GM12872 (cell line): Measurements from ENCODE around the gene FUCA2.

Experiments used
- TF ChIP-seq, protein P1 (sequence below): IDR thresholded peaks from 3 replicates; pipeline ENCODE4 v1.5.1; 2011; ENCODE audit warnings: low read depth, mild to moderate bottlenecking, low read length, moderate library complexity; ENCODE audit not compliant: insufficient read depth

The FUCA2 gene

DNA sequence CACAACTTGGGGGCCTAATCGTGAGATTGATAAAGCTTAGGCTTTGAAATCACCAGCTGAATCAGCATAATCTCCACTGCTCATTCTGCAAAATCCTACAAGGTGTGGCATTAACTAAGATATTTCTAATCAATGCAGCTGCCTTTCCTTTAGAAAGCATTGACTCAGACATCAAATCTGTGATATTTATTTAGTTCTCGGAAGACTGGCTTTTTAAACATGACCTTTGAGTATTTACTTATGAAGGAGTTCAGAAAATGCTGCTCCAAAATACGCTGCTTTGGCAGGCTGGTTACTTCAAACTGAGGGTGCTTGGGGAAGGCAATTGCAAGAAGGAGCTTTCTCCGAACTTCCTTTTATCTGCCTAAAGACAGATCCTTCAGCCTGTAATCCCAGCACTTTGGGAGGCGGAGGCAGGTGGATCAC is 23.7 kb upstream of the FUCA2 start:
- TF ChIP-seq, protein P1, sequence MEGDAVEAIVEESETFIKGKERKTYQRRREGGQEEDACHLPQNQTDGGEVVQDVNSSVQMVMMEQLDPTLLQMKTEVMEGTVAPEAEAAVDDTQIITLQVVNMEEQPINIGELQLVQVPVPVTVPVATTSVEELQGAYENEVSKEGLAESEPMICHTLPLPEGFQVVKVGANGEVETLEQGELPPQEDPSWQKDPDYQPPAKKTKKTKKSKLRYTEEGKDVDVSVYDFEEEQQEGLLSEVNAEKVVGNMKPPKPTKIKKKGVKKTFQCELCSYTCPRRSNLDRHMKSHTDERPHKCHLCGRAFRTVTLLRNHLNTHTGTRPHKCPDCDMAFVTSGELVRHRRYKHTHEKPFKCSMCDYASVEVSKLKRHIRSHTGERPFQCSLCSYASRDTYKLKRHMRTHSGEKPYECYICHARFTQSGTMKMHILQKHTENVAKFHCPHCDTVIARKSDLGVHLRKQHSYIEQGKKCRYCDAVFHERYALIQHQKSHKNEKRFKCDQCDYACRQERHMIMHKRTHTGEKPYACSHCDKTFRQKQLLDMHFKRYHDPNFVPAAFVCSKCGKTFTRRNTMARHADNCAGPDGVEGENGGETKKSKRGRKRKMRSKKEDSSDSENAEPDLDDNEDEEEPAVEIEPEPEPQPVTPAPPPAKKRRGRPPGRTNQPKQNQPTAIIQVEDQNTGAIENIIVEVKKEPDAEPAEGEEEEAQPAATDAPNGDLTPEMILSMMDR, result no peak

DNA sequence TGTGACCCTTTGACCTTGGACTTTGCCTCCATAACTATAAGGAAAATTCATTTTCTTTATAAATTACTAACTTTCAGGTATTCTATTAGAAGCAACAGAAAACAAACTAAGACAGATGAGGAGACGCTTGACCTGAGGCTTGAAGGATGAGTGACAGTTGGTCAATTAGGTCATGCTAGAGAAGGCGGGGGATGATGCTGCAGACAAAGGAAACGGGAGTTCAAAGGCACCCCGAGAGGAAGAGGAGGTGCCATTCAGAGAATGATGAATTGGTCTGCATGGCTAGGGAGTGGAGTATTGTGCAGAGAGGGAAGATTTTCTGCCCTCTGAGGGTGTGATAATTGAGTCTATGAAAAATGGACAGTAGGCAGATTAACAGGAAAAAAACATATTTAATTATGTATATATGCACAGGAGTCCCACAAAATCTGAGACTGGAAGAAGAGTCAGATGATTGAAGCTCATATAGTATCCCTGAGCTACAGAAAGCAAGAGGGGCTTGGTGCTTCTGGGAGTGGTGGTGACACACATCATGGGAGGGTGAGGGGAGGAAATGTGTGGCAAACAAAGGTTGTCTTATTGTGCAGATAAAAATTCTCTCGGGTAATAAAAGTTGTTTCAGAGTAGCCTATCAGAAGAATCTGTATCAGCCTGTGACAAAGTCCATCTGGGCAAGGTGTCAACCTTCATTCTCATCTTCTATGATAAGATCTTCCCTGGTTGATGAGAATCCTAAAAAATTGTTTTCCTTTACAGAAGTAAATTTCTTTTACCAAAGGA is 20.4 kb upstream of the FUCA2 start:
- TF ChIP-seq, protein P1, result no peak

DNA sequence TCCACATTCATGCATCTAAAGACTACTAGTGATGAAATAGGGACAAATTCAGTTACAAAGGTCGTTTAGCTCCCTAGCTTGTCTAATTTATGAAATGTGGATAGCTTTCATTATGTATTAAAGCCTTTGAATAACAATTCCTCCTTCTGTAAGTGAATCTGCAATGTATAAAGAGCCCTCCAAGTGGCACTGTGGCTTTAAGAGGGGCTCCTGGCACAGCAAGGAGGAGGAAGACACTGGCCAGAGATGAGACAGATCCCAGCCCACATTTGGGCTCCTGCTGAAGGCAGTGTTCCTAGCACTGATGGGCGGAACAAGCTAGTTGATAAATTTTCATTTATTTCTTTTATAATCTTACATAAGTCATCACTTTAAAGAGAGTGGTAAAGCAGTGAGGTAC is 17.6 kb upstream of the FUCA2 start:
- TF ChIP-seq, protein P1, result no peak

DNA sequence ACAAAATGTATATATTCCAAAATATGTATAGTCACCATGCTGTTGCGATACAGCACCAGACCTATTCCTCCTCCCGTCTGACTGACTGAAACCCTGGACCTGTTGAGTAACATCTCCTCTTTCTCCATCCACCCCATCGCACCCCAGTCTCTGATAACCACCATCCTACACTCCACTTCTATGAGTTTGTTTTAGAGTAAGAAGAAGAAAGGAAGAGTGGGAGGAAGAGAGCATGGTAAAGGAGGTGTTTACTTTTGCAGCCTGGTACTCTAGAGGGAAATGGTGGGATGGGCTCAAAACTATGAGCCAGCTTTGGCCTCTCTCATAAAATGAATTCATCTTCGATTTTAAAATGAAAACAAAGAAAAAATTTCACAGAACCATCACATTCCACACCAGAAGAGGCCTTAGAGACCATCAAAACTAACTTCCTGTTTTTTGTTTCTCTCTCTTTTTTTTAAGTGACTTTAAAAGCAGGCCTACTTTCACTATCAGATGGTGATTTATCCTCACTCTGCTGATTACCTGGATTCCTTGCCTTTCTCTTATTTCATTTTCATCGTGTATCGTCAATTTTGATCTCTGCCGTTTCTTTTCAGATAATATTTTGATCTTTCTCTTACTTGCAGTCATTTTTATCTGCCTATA is 16.8 kb upstream of the FUCA2 start:
- TF ChIP-seq, protein P1, result no peak

DNA sequence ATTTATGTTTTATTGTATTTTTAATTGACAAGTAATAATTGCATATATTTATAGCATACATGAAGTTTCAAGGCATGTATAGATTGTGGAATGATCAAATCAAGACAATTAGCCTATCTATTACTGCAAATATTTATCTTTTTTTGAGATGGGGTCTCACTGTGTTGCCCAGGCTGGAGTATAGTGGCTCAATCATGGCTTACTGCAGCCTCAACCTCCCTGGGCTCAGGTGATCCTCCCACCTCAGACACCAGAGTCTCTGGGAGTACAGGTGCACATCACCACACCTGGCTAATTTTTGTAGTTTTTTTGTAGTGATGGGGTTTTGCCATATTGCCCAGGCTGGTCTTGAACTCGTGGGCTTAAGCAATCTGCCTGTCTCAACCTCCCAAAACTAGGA is 16.2 kb upstream of the FUCA2 start:
- TF ChIP-seq, protein P1, result no peak

DNA sequence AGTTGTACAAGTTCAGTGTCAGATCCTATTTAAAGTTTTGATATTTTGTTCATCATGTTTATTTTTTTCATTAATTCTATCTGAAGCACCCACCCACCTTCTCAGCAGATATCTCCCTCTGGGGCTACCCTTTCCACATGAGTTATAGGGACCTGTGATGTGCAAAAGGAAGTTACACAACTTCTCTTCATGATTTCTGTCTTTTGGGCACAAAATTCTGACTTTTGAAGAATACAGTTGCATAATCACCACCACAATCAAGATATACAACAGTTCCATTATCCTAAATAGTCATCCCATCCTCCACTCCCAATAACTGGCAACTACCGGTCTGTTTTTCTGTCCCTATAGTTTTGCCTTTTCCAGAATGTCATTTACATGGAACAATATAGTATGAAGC is 13.8 kb upstream of the FUCA2 start:
- TF ChIP-seq, protein P1, result no peak

DNA sequence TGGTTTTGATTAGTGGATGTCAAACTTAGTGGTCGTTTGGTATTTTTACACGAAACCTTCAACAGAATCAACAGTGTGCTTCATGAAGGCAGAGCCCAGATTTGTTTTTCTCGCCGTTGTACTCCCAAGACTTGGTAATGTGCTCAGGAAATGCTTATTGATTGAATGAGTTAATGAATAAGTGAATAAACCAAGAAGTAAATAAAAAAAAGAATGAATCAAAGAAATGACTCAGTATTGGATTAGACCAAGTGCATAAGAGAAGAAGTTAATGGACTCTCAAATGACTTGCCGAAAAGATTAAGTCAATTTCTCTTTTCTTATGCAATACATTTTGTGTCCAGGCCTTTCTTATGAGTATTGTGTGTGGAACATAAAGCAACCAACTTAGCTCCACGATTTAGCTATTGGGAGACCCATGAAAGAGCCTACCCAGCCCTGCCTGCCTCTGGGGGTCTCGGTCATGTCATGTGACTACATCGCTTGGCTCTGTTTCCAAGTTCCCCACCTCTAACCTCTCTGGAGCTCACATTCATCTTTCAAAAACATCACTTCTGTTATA is 10.6 kb upstream of the FUCA2 start:
- TF ChIP-seq, protein P1, result no peak
